OCI-LY1 (cell line): ENCODE data around the gene FHIT.

Source experiments
- H2AFZ ChIP-seq: fragments of 200-600 bp; sonication (generic), shearing (Covaris generic); 2 replicates; pipeline ENCODE4 v1.6.0; 2014; ENCODE audit warnings: antibody characterized with exemption, mild to moderate bottlenecking, low read length
- H3F3A ChIP-seq: fragments of 200-600 bp; sonication (generic), shearing (Covaris generic); 2 replicates; pipeline ENCODE4 v1.6.0; 2014; ENCODE audit warnings: mild to moderate bottlenecking, antibody characterized with exemption, low read length, moderate library complexity; ENCODE audit not compliant: insufficient read depth
- H3K27ac ChIP-seq: fragments of 200-600 bp; sonication (generic); 2 replicates; pipeline ENCODE4 v1.5.1; 2014; ENCODE audit warnings: low read length, mixed run types, mild to moderate bottlenecking, low read depth; ENCODE audit not compliant: poor library complexity, severe bottlenecking
- H3K27me3 ChIP-seq: fragments of 200-600 bp; sonication (generic); 2 replicates; pipeline ENCODE4 v1.6.0; 2014; ENCODE audit warnings: antibody characterized with exemption, mild to moderate bottlenecking, low read length, moderate library complexity; ENCODE audit not compliant: insufficient read depth
- H3K36me3 ChIP-seq: fragments of 200-600 bp; sonication (generic); 2 replicates; pipeline ENCODE4 v1.6.1; 2014; ENCODE audit warnings: mild to moderate bottlenecking, antibody characterized with exemption, low read length, moderate library complexity, mixed read lengths; ENCODE audit not compliant: insufficient read depth
- H3K4me1 ChIP-seq: fragments of 200-600 bp; sonication (generic); 2 replicates; pipeline ENCODE4 v1.5.1; 2014; ENCODE audit warnings: mild to moderate bottlenecking, low read length, moderate library complexity; ENCODE audit not compliant: insufficient read depth, severe bottlenecking
- H3K4me2 ChIP-seq: fragments of 200-600 bp; sonication (generic), shearing (Covaris generic); 2 replicates; pipeline ENCODE4 v1.6.1; 2014; ENCODE audit warnings: low read length
- H3K4me3 ChIP-seq: fragments of 200-600 bp; sonication (generic); 2 replicates; pipeline ENCODE4 v1.5.1; 2014; ENCODE audit warnings: low read length, low read depth, mild to moderate bottlenecking, mixed read lengths; ENCODE audit not compliant: poor library complexity, severe bottlenecking
- H3K79me2 ChIP-seq: fragments of 200-600 bp; shearing (Covaris generic); 2 replicates; pipeline ENCODE4 v1.6.1; 2016; ENCODE audit warnings: mixed run types, low read length, mixed read lengths; ENCODE audit not compliant: insufficient read depth
- H3K9ac ChIP-seq: fragments of 200-600 bp; sonication (generic), shearing (Covaris generic); 2 replicates; pipeline ENCODE4 v1.6.1; 2014; ENCODE audit warnings: mild to moderate bottlenecking, low read length, mixed read lengths
- H3K9me2 ChIP-seq: fragments of 200-600 bp; sonication (generic), shearing (Covaris generic); 2 replicates; pipeline ENCODE4 v1.6.1; 2014; ENCODE audit warnings: low read depth, mild to moderate bottlenecking, low read length, mixed read lengths
- H3K9me3 ChIP-seq: fragments of 200-600 bp; shearing (Covaris generic); 2 replicates; pipeline ENCODE4 v1.6.1; 2014; ENCODE audit warnings: low read length, mixed read lengths
- H4K20me1 ChIP-seq: fragments of 200-600 bp; sonication (generic), shearing (Covaris generic); 2 replicates; pipeline ENCODE4 v1.6.0; 2016; ENCODE audit warnings: mild to moderate bottlenecking, low read length; ENCODE audit not compliant: insufficient read depth
- EZH2 ChIP-seq: fragments of 200-600 bp; sonication (generic), shearing (Covaris generic); IDR thresholded peaks from 2 replicates; pipeline ENCODE4 v1.8.0; 2017; ENCODE audit warnings: borderline replicate concordance, mixed run types, mild to moderate bottlenecking, antibody characterized with exemption, low read length, moderate library complexity, mixed read lengths
- TF ChIP-seq, protein P1 (sequence below): fragments of 200-600 bp; sonication (generic), shearing (Covaris generic); IDR thresholded peaks from 2 replicates; pipeline ENCODE4 v1.5.1; 2017; ENCODE audit warnings: mild to moderate bottlenecking, antibody characterized with exemption, low read length, moderate library complexity, mixed read lengths

The FHIT gene

DNA sequence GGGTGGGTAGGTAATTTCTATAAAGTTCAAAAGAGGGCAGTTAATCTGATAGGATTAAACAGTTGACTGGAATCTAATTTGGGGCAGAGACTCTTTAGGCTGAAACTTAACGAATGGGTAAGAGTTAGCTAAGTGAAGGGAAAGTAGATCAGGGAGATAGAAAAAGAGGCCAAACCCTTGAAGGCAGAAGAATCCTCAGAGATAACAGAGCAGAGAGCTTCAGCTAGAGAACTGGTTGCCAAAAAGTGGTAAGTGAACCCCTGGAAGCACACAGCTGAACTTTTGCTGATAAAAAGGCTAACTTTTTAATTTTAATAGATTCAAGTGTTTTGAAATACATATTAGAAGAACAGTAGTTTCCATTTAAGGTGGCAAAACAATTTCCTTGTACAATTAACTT is 99.2 kb downstream of the FHIT start:
- no peaks in the 10 kb centered on the region for H3K9me2 ChIP-seq
- H3K36me3 ChIP-seq: no peaks in the 10 kb centered on the region
- no peak overlapping the region for H3K4me3 ChIP-seq

GRCh38 chr3:61149236-61149635 is 102.0 kb downstream of the FHIT start:
- Histone ChIP-seq H3K4me2 (no peak overlapping the region), H3K36me3 (no peaks in the 10 kb centered on the region), H3K9me2 (no peaks in the 10 kb centered on the region), H3F3A (no peaks in the 10 kb centered on the region), H3K27ac (no peak overlapping the region), H3K27me3 (no peaks in the 10 kb centered on the region), H3K4me1 (no peaks in the 10 kb centered on the region), H3K9me3 (no peaks in the 10 kb centered on the region), H3K9ac (no peak overlapping the region), H3K79me2 (no peaks in the 10 kb centered on the region), H3K4me3 (no peak overlapping the region), H2AFZ (no peak overlapping the region), H4K20me1 (no peaks in the 10 kb centered on the region)
- TF ChIP-seq, protein P1, sequence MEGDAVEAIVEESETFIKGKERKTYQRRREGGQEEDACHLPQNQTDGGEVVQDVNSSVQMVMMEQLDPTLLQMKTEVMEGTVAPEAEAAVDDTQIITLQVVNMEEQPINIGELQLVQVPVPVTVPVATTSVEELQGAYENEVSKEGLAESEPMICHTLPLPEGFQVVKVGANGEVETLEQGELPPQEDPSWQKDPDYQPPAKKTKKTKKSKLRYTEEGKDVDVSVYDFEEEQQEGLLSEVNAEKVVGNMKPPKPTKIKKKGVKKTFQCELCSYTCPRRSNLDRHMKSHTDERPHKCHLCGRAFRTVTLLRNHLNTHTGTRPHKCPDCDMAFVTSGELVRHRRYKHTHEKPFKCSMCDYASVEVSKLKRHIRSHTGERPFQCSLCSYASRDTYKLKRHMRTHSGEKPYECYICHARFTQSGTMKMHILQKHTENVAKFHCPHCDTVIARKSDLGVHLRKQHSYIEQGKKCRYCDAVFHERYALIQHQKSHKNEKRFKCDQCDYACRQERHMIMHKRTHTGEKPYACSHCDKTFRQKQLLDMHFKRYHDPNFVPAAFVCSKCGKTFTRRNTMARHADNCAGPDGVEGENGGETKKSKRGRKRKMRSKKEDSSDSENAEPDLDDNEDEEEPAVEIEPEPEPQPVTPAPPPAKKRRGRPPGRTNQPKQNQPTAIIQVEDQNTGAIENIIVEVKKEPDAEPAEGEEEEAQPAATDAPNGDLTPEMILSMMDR: no peak
- TF ChIP-seq EZH2: no peak

More for the DNA sequence above, 99.2 kb downstream of the FHIT start:
- no peaks in the 10 kb centered on the region for H3F3A ChIP-seq
- H4K20me1 ChIP-seq: no peaks in the 10 kb centered on the region
- no peaks in the 10 kb centered on the region for H3K79me2 ChIP-seq
- no peaks in the 10 kb centered on the region for H3K9me3 ChIP-seq
- H3K9ac ChIP-seq: no peak overlapping the region
- no peak overlapping the region for H3K27ac ChIP-seq
- no peak for TF ChIP-seq EZH2
- TF ChIP-seq, protein P1: no peak
- no peaks in the 10 kb centered on the region for H3K4me1 ChIP-seq
- H2AFZ ChIP-seq: no peak overlapping the region
- no peak overlapping the region for H3K4me2 ChIP-seq
- H3K27me3 ChIP-seq: no peaks in the 10 kb centered on the region

- TF ChIP-seq, protein P1: no peak
- TF ChIP-seq EZH2: no peak
Observed at GRCh38 chr3:61146010-61146890, 105.0 kb downstream of the FHIT start.

More at GRCh38 chr3:61146010-61146890, 105.0 kb downstream of the FHIT start:
- H3K4me2 ChIP-seq: no peak overlapping the region
- H3K9me2 ChIP-seq: no peaks in the 10 kb centered on the region
- H3K36me3 ChIP-seq: no peaks in the 10 kb centered on the region
- H3K9me3 ChIP-seq: no peaks in the 10 kb centered on the region
- H3K9ac ChIP-seq: no peak overlapping the region
- H3K4me1 ChIP-seq: no peaks in the 10 kb centered on the region
- H3F3A ChIP-seq: no peaks in the 10 kb centered on the region
- H2AFZ ChIP-seq: no peak overlapping the region
- H3K79me2 ChIP-seq: no peaks in the 10 kb centered on the region
- no peak overlapping the region for H3K4me3 ChIP-seq
- H4K20me1 ChIP-seq: no peaks in the 10 kb centered on the region
- H3K27ac ChIP-seq: no peak overlapping the region
- H3K27me3 ChIP-seq: no peaks in the 10 kb centered on the region
